Vagina (tissue), 2 donors: ENCODE measurements around the gene NKD2.

Experiments
- CTCF ChIP-seq, 3 experiments: fragments of 450-650 bp in 2 of 3; fragments of 200-600 bp in 1 of 3; sonication (generic) in 1 of 3; IDR thresholded peaks; one replicate each; pipeline ENCODE4 v1.5.1; 2017 to 2019; ENCODE audit warnings: antibody characterized with exemption in 3 of 3, mild to moderate bottlenecking in 2 of 3, moderate library complexity in 2 of 3
- POLR2A ChIP-seq, 2 donors: fragments of 450-650 bp; IDR thresholded peaks; one replicate each; pipeline ENCODE4 v1.6.1; 2017; ENCODE audit warnings: antibody characterized with exemption in 2 of 2, mild to moderate bottlenecking in 2 of 2, moderate library complexity in 2 of 2
- POLR2AphosphoS5 ChIP-seq, 2 donors: sonication (generic); formaldehyde crosslinking; IDR thresholded peaks; one replicate each; pipeline ENCODE4 v1.9.0; 2017; ENCODE audit warnings: antibody characterized with exemption in 2 of 2, mild to moderate bottlenecking in 2 of 2, low read depth in 1 of 2; ENCODE audit not compliant: insufficient read depth in 1 of 2

GRCh38 chr5:988322-988721 lies 20.3 kb upstream of the NKD2 start:
- TF ChIP-seq CTCF (IDR thresholded peaks at IDR 0.05) (no peak), POLR2AphosphoS5 (IDR thresholded peaks at IDR 0.05; ENCODE audit: insufficient read depth in 1 of 2, low read depth in 1 of 2) (no peak), POLR2A (IDR thresholded peaks at IDR 0.05) (no peak)
